GM21786 (cell line): ENCODE data around the gene SEC14L3.

ENCODE experiments used
- ATAC-seq: cut with Tn5 transposase; IDR thresholded peaks from one replicate; pipeline ENCODE4 v1.9.1; 2021; ENCODE audit not compliant: unreplicated experiment

SEC14L3 gene

GRCh38 chr22:30423959-30424533, 47.8 kb downstream of the SEC14L3 start:
- ATAC-seq, result peak; percentile 83

- ATAC-seq, result peak; percentile 24
These were observed 48.4 kb downstream of the SEC14L3 start for GRCh38 chr22:30423301-30423958.

- ATAC-seq, result no peak
These were observed 49.1 kb downstream of the SEC14L3 start for GRCh38 chr22:30422481-30423300.

GRCh38 chr22:30421695-30422480, 49.9 kb downstream of the SEC14L3 start:
- no peak for ATAC-seq

- no peak for ATAC-seq
These were observed 51.3 kb downstream of the SEC14L3 start for GRCh38 chr22:30420347-30421125.

- ATAC-seq, result no peak
These were observed 55.0 kb downstream of the SEC14L3 start for GRCh38 chr22:30416837-30417236.

- ATAC-seq, result no peak
These were observed 55.4 kb downstream of the SEC14L3 start for GRCh38 chr22:30416403-30416802.

GRCh38 chr22:30414525-30415047, 57.2 kb downstream of the SEC14L3 start:
- no peak for ATAC-seq

- no peak for ATAC-seq
These were observed 57.9 kb downstream of the SEC14L3 start for GRCh38 chr22:30413745-30414524.

GRCh38 chr22:30413001-30413400, 58.8 kb downstream of the SEC14L3 start:
- no peak for ATAC-seq

GRCh38 chr22:30411780-30412179, 60.0 kb downstream of the SEC14L3 start:
- no peak for ATAC-seq
